PC-9 (cell line): Measurements from ENCODE around the gene SIGLEC9. TPM values are rescaled to one million over a fixed set of nuclear protein-coding genes. Genes with fewer than 3 reads are reported as not detected.

Source experiments
- BruUV-seq: library from RNA; stranded (reverse); fragments of 400-500 nt; replicated peaks from 2 replicates; lab custom pipeline; 2021; lab: Mats Ljungman, UMichigan
- CTCF ChIA-PET: fragments of 300-600 bp; sonication (Branson Sonifier 250); formaldehyde crosslinking; loops from one replicate; lab custom pipeline; 2022; ENCODE audit warnings: antibody characterized with exemption; lab: Charles Lee
- POLR2A ChIA-PET: fragments of 300-600 bp; sonication (Branson Sonifier 250); formaldehyde crosslinking; loops from one replicate; lab custom pipeline; 2022; ENCODE audit warnings: antibody characterized with exemption; ENCODE audit not compliant: unreplicated experiment; lab: Charles Lee
- DNase-seq, 2 experiments: peaks; one replicate each; pipeline versions ENCODE4 v3.0.0 to v3.0.0-alpha.2; 2015 to 2022; ENCODE audit warnings: mixed read lengths in 1 of 2
- H2AFZ ChIP-seq: fragments of 200-600 bp; sonication (generic); 2 replicates; pipeline ENCODE4 v1.8.1; 2017; ENCODE audit warnings: antibody characterized with exemption
- H3F3A ChIP-seq: fragments of 200-600 bp; sonication (generic); 2 replicates; pipeline ENCODE4 v1.8.1; 2017; ENCODE audit warnings: antibody characterized with exemption, mild to moderate bottlenecking, low read depth; ENCODE audit not compliant: insufficient read depth
- H3K27ac ChIP-seq: fragments of 200-600 bp; sonication (generic); 2 replicates; pipeline ENCODE4 v1.6.1; 2016; ENCODE audit warnings: mixed run types
- H3K27me3 ChIP-seq: fragments of 200-600 bp; sonication (generic); 2 replicates; pipeline ENCODE4 v1.6.1; 2016; ENCODE audit warnings: low read depth, mixed run types; ENCODE audit not compliant: insufficient read depth
- H3K36me3 ChIP-seq: fragments of 200-600 bp; sonication (generic); 2 replicates; pipeline ENCODE4 v1.6.1; 2016; ENCODE audit warnings: low read depth, mixed run types
- H3K4me1 ChIP-seq: fragments of 200-600 bp; sonication (generic); replicated peaks from 2 replicates; pipeline ENCODE4 v1.6.1; 2016; ENCODE audit warnings: mixed run types; ENCODE audit not compliant: insufficient read depth
- H3K4me2 ChIP-seq: fragments of 200-600 bp; sonication (generic); 2 replicates; pipeline ENCODE4 v1.6.1; 2017; ENCODE audit warnings: mixed run types
- H3K4me3 ChIP-seq: fragments of 200-600 bp; sonication (generic); 2 replicates; pipeline ENCODE4 v1.6.1; 2016; ENCODE audit warnings: mixed run types
- H3K79me2 ChIP-seq: fragments of 200-600 bp; sonication (generic); 2 replicates; pipeline ENCODE4 v1.6.1; 2017; ENCODE audit warnings: low read depth, mixed run types
- H3K9me2 ChIP-seq: fragments of 200-600 bp; sonication (generic); 2 replicates; pipeline ENCODE4 v1.8.1; 2017; ENCODE audit warnings: mild to moderate bottlenecking; ENCODE audit not compliant: insufficient read depth
- H3K9me3 ChIP-seq: fragments of 200-600 bp; sonication (generic); 2 replicates; pipeline ENCODE4 v1.8.1; 2016; ENCODE audit warnings: low read depth; ENCODE audit not compliant: insufficient read depth
- H4K20me1 ChIP-seq: fragments of 200-600 bp; sonication (generic); 2 replicates; pipeline ENCODE4 v1.8.1; 2017; ENCODE audit not compliant: insufficient read depth
- EZH2 ChIP-seq: fragments of 200-600 bp; sonication (generic); IDR thresholded peaks from 2 replicates; pipeline ENCODE4 v1.8.0; 2017; ENCODE audit warnings: antibody characterized with exemption, low read depth
- intact Hi-C: fragments of 100-400 bp; cut with micrococcal nuclease; formaldehyde crosslinking; loops from one replicate; pipeline ENCODE4 v1.10.0; 2022; ENCODE audit not compliant: unreplicated experiment
- total RNA-seq: library from RNA; stranded (reverse); gene quantifications from 2 replicates; pipeline ENCODE4 v1.2.3, GENCODE V29; 2021
- TF ChIP-seq, protein P1 (sequence below): fragments of 200-600 bp; sonication (generic); conservative IDR thresholded peaks from 2 replicates; pipeline ENCODE4 v1.6.1; 2017; ENCODE audit warnings: mixed run types, antibody characterized with exemption, mild to moderate bottlenecking, moderate library complexity

The SIGLEC9 gene
- total RNA-seq, 1 experiment from 2014 or later, result not detected

DNA sequence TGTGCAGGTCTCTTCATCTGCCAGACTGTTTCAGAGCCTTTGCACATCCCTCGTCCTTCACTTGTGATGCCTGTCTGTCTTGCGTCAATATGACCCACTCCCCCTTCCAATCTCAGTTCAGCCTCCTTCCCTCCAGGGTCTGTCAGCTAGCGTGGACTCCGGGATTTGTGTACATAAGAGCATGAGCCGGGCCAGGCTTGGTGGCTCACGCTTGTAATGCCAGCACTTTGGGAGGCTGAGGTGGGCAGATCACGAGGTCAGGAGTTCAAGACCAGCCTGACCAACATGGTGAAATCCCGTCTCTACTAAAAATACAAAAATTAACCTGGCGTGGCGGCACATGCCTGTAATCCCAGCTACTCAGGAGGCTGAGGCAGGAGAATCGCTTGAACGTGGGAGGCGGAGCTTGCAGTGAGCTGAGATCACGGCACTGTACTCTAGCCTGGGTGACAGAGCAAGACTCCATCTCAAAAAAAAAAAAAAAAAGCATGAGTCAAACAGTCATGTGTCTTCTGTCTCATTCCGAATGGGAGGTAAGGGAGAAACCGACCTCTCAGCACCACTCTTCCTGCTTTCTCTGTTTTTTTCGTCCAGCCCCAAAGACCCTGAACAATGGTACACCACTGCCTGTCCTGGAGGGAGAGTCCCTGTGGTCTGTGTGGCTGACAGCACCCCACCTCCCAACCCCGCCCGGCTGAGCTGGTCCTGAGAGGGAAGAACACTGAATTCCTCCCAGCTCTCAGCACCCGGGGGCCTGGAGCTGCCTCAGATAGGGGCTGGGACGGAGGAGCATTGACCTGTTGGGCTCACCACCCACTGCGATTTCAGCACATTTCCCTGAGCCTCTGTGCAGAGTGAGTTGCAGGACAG is 2.4 kb upstream of the SIGLEC9 start:
- Histone ChIP-seq H3K9me3 (no peaks in the 10 kb centered on the region), H2AFZ (0 out of 2 replicates have a peak overlapping the region, but pooled peaks have one; percentile 26), H3K79me2 (no peaks in the 10 kb centered on the region), H3K4me3 (no peak overlapping the region), H4K20me1 (no peaks in the 10 kb centered on the region), H3K4me2 (no peak overlapping the region), H3K27ac (no peak overlapping the region), H3F3A (no peaks in the 10 kb centered on the region), H3K27me3 (peaks cover 97% of the 10 kb centered on the region), H3K4me1 (no peaks in the 10 kb centered on the region), H3K9me2 (no peaks in the 10 kb centered on the region), H3K36me3 (no peaks in the 10 kb centered on the region)
- no peak for TF ChIP-seq EZH2
- TF ChIP-seq, protein P1, sequence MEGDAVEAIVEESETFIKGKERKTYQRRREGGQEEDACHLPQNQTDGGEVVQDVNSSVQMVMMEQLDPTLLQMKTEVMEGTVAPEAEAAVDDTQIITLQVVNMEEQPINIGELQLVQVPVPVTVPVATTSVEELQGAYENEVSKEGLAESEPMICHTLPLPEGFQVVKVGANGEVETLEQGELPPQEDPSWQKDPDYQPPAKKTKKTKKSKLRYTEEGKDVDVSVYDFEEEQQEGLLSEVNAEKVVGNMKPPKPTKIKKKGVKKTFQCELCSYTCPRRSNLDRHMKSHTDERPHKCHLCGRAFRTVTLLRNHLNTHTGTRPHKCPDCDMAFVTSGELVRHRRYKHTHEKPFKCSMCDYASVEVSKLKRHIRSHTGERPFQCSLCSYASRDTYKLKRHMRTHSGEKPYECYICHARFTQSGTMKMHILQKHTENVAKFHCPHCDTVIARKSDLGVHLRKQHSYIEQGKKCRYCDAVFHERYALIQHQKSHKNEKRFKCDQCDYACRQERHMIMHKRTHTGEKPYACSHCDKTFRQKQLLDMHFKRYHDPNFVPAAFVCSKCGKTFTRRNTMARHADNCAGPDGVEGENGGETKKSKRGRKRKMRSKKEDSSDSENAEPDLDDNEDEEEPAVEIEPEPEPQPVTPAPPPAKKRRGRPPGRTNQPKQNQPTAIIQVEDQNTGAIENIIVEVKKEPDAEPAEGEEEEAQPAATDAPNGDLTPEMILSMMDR, result no peak
- intact Hi-C loops, result no loop called here
- no peak for DNase-seq
- POLR2A ChIA-PET, result no interaction called here
- CTCF ChIA-PET, result interaction anchor here (0.6 kb wide), 1 partner anchor 1312 kb away, joined by 12 read pairs; no protein-coding TSS in a partner anchor
- no TSS peak for BruUV-seq

DNA sequence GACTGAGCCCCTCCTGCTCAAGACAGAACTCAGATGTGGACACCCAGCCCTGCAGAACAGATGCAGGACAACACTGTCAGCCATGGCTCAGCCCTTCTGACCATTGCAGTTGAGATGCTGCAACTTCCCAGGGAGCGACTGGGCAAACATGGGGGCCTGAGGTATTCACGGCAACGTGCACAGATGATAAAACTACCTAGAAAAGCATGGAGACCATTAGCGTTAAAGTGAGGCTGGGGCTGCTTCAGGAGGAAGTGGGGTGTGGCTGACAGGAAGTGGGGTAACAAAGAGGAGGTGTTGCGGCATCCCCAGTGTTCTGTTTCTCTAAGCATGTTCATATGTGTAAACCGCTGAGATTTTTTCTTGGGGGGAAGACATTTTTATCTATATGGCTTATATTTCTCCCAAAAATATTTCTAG is 1.3 kb upstream of the SIGLEC9 start:
- TF ChIP-seq, protein P1, result no peak
- TF ChIP-seq EZH2, result no peak
- Histone ChIP-seq H3K27me3 (peaks cover 97% of the 10 kb centered on the region), H2AFZ (no peak overlapping the region), H3K4me2 (no peak overlapping the region), H3K4me1 (no peaks in the 10 kb centered on the region), H3K79me2 (no peaks in the 10 kb centered on the region), H4K20me1 (no peaks in the 10 kb centered on the region), H3K4me3 (no peak overlapping the region), H3K9me2 (no peaks in the 10 kb centered on the region), H3K27ac (no peak overlapping the region), H3K36me3 (no peaks in the 10 kb centered on the region), H3F3A (no peaks in the 10 kb centered on the region), H3K9me3 (no peaks in the 10 kb centered on the region)
- intact Hi-C loops, result no loop called here
- BruUV-seq, result no TSS peak
- POLR2A ChIA-PET, result no interaction called here
- DNase-seq, result no peak
- CTCF ChIA-PET, result no interaction called here

- no peaks in the 10 kb centered on the region for H3K9me2 ChIP-seq
- no peak overlapping the region for H3K4me2 ChIP-seq
- 0 out of 2 replicates have a peak, but pooled peaks cover 3% of the 10 kb centered on the region for H3K4me1 ChIP-seq
- no peak overlapping the region for H3K27ac ChIP-seq
- DNase-seq, result no peak
- no peak for TF ChIP-seq EZH2
- TF ChIP-seq, protein P1, result no peak
- CTCF ChIA-PET, result no interaction called here
- H3K9me3 ChIP-seq, result no peaks in the 10 kb centered on the region
- peaks cover 4% of the 10 kb centered on the region; the same call in 1 of the 2 replicates for H3F3A ChIP-seq
- H4K20me1 ChIP-seq, result no peaks in the 10 kb centered on the region
- no TSS peak for BruUV-seq
- POLR2A ChIA-PET, result no interaction called here
- no peaks in the 10 kb centered on the region for H3K36me3 ChIP-seq
- H3K79me2 ChIP-seq, result no peaks in the 10 kb centered on the region
- H3K4me3 ChIP-seq, result no peak overlapping the region
- H3K27me3 ChIP-seq, result peaks cover 98% of the 10 kb centered on the region
- no peak overlapping the region for H2AFZ ChIP-seq
- intact Hi-C loops, result no loop called here
Observed at GRCh38 chr19:51123802-51124201, 904 bp upstream of the SIGLEC9 start.
